NCI-H510A treated with DMSO at 0.1 percent for 48 hours (cell line): ENCODE measurements around the gene LARGE1.
A peak's percentile ranks its signal among the peaks of the same experiment; 100 is the strongest.

Source experiments
- DNase-seq: peaks from one replicate; lab custom pipeline; 2025; lab: John Stamatoyannopoulos, UW

Gene LARGE1

GRCh38 chr22:33357981-33358399 lies 562.3 kb downstream of the LARGE1 start:
- no peak for DNase-seq

DNA sequence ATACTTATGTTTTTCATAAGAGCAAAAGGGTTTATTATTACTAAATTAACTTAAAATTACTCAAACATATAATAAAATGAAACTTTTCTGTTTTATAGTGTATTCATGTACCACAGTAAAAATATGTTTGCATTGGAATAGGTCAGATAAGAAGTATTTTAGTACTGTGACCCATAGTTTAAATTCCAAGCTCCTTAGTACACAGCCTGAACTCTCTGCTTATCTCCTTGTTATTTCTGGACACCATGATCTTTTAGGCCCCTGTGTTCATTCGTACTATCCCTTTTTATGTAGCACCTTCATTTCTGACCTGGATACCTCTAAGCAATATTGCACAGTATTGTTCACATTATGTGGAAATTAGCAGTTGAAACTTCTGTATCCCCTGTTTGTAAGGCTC lies 565.3 kb downstream of the LARGE1 start:
- no peak for DNase-seq

DNA sequence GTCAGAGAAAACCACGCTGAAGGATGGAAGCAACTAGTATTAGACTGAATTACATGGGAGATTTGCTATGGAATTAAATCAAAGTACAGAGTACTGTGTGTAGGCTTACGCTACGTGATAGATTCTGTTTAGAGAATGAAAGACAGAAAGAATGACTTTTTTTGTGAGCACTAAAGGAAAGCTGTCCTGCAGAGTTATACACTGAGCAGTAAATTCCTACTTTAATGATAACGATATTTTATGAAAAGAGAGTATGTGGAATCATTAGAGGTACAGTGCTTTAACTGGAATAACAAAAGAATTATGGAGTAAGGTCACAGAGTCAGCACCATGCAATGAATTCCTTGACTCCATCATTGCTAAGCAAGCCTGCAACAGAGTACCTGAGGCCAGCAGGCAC lies 566.8 kb downstream of the LARGE1 start:
- no peak for DNase-seq

GRCh38 chr22:33352768-33353167 lies 567.5 kb downstream of the LARGE1 start:
- DNase-seq: no peak

DNA sequence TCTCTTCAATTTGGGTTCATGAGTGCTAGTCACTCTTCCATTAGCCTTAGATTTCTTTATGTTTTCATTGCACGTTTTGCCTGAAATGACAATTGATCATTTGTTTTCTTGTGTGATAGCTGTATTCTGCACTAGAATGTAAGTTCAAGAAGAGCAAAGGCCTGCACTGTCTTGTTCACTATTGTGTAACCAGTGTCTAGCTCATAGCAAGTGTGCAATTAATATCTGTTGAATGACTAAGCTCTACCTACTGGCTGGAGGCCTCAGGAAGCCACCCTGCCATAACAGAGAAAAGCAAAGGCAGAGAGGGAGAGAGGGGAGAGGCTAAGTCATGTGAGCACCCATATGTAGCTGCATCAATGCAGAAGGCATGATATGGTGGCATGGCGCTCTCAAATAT lies 569.3 kb downstream of the LARGE1 start:
- no peak for DNase-seq

DNA sequence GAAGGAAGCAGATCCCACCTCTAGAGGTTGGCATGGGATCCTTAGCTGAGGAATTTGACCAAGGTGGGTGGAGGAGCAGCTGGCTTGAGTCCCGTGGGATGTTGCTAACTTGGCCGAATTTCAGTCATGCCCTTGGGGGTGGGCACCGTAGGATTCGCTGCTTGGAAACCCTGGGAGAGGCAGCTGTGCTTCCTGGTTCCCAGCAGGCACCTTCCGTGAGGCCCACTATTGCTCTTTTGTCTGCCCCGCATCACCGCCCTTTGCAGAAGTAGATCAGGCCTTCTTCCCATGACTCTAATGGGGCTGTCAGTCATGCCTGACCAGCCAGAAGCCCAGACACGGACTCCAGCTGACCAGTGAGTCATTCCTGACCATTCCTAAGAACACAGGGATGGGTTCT lies 569.8 kb downstream of the LARGE1 start:
- DNase-seq: no peak

GRCh38 chr22:33347002-33347401 lies 573.3 kb downstream of the LARGE1 start:
- DNase-seq: no peak

- DNase-seq: no peak
Observed at GRCh38 chr22:33341611-33342010, 578.7 kb downstream of the LARGE1 start.

- DNase-seq: no peak
Observed at GRCh38 chr22:33337524-33337923, 582.8 kb downstream of the LARGE1 start.

- DNase-seq: no peak
Observed at GRCh38 chr22:33335611-33336279, 584.5 kb downstream of the LARGE1 start.

DNA sequence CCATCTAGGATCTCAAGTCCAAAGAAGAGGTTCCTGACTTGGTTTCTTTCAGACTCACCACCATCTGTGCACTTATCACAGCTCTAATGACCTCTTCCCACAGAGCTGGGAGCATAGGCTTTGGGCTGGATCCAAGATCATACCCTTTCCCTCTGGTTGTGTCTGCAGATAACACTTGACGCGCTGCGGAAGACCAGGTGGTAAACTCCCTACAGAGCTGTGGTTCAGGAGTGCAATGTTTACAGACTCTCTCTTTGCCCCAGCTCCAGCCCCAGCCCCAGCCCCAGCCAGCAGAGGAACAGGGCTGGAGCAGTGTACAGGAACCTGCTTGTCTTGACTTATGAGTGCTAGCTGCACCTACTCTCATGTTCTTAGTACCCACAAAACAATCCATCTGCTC lies 587.7 kb downstream of the LARGE1 start:
- DNase-seq: peak; percentile 71

DNA sequence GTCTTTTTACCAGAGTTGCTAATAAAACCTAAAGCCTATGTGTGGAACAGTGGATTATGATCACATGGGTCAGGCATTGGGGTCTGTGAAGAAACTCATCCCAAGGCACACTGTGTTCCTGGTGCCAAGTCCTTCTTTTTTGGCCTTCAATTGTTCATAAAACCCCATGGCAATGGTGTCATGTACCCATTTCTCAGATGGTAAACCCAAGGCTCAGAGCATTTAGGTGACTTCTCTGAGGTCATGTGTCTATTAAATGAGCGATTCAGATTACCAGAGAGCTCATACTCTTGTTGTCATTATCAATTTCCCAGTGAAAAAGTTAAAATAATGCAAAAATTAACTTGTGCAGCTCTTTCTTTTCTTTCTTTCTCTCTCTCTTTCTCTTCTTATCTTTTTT lies 589.3 kb downstream of the LARGE1 start:
- DNase-seq: no peak

DNA sequence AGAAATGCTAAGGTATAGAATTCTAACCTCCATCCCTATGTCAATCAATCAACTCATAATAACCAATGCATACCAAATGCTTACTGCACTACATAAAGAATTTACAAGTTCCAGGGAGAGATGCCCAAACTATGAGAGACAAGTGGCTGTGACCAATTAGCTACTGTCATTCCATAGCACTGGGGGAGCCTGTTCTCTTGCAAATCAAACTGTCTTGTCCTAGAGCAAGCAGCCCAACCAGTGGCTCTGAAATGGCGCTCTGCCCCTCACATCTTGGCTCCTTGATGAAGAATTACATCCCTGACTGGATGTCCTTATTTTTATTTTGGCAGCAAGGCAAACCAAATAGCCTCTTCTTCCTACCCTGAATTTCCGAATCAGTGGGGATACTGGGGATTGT lies 589.7 kb downstream of the LARGE1 start:
- DNase-seq: no peak

GRCh38 chr22:33329398-33329797 lies 590.9 kb downstream of the LARGE1 start:
- no peak for DNase-seq

- no peak for DNase-seq
Observed at GRCh38 chr22:33328789-33329296, 591.4 kb downstream of the LARGE1 start.

- no peak for DNase-seq
Observed at GRCh38 chr22:33327348-33327860, 592.9 kb downstream of the LARGE1 start.

GRCh38 chr22:33326540-33327295 lies 593.6 kb downstream of the LARGE1 start:
- DNase-seq: no peak

DNA sequence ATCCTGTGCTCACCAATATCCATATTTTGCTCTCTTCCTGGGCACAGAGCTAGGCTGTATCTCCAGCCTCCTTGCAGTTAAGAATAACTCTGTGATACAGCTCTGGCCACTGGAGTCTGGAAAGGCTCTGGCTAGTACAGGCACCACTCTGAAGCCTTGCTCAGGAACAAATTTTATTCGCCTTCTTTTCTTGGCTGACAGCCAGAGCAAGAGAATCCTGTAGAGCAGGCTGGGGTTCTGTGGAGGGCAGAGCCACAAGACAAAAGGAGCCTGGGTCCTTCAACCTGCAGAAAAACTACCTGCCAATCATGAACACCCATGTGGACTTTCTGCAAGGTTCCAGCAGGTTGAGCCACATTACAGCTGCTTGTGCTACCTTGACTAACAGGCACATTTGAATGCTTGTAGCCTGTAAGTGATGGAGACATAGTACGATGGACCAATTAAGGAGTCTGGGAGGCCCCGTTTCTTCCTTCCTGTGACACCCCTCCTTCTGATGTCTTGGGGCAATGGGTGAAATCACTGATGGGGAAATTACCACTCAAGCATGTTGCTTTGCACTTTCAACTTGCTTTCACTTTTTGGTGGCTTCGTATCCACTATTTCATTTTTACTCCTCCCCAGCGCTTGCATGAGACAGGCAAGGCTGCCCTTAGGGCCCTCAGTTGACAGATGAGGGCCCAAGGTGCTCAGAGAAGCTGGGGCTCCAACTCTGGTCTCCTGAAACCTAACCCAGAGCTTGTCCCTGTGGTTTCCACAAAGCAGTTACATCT lies 594.9 kb downstream of the LARGE1 start:
- DNase-seq: peak; percentile 35

DNA sequence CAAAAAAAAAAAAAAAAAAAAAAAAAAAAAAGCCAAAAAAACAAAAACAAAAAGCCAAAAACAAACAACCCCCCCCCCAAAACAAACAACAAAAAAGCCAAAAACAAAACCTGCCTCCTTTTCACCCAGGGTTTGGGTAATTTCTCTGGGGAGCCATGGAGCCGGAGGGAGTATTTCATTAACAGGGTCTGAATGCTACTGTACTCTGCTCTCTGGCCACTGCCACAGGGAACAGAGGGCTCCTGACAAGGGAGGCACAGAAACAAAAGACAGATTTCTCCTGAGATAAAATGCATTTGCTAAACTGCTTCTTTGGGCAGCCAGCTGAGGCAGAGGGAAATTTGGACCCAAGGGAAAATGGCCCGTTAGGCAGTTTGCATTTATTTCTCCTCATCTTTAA lies 596.0 kb downstream of the LARGE1 start:
- DNase-seq: no peak

DNA sequence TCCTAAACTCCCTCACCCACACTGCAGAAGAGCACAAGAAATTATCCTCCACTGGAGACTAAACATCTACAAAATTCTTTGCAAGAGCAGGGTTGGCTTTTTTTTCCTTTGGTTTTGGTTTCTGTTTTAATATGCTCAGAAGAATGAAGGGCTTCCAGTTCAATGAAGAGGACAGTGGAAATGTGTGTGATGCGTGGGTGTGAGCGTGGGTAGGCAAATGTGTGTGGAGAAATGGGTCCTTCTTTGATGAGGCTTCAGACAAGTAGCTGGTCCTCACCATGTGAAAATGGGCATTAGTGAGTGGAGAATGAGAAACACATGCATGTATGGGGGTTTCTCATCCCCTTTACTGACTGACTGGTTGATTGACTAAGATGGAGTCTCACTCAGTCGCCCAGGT lies 598.8 kb downstream of the LARGE1 start:
- no peak for DNase-seq

- DNase-seq: no peak
Observed at GRCh38 chr22:33315954-33316353, 604.3 kb downstream of the LARGE1 start.

- DNase-seq: no peak
Observed at GRCh38 chr22:33315117-33315516, 605.2 kb downstream of the LARGE1 start.

DNA sequence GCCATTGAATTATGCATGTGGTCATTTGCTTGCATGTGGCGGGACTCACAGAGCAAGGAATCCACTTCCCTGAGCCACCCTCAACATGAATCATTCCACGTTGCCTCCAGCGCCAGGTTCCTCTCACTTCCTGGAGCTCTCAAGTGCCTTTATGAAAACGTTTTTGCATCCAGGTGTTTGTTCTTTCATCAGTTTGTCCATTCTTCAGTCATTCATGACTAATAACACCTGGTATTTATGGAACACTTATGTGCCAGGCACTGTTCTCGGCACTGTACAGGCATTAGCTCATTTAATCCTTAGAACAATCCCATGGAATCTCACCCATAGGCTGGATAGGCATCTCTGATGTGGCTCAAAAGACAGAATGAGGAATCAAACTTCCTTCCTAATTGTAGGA lies 606.0 kb downstream of the LARGE1 start:
- no peak for DNase-seq
